BE2C (cell line): Measurements from ENCODE around the gene WEE2.

Experiments used
- DNase-seq: peaks from one replicate; pipeline ENCODE4 v3.0.0-alpha.2; 2020
- H3K27me3 ChIP-seq: fragments of 250-450 bp; sonication (Bioruptor Pico); 2 replicates; pipeline ENCODE4 v1.5.1; 2020; ENCODE audit warnings: mild to moderate bottlenecking
- H3K36me3 ChIP-seq: fragments of 250-450 bp; sonication (Bioruptor Pico); 2 replicates; pipeline ENCODE4 v1.5.1; 2020; ENCODE audit warnings: mild to moderate bottlenecking
- H3K4me1 ChIP-seq: fragments of 250-450 bp; sonication (Bioruptor Pico); 2 replicates; pipeline ENCODE4 v1.5.1; 2020
- H3K4me3 ChIP-seq: 2 replicates; pipeline ENCODE4 v1.5.1; 2011; ENCODE audit warnings: low read depth, low read length
- H3K9me3 ChIP-seq: fragments of 250-450 bp; sonication (Bioruptor Pico); 2 replicates; pipeline ENCODE4 v1.5.1; 2020
- TF ChIP-seq, protein P1 (sequence below): IDR thresholded peaks from 2 replicates; pipeline ENCODE4 v1.5.1; 2012; ENCODE audit warnings: mild to moderate bottlenecking, low read depth, low read length

The WEE2 gene

DNA sequence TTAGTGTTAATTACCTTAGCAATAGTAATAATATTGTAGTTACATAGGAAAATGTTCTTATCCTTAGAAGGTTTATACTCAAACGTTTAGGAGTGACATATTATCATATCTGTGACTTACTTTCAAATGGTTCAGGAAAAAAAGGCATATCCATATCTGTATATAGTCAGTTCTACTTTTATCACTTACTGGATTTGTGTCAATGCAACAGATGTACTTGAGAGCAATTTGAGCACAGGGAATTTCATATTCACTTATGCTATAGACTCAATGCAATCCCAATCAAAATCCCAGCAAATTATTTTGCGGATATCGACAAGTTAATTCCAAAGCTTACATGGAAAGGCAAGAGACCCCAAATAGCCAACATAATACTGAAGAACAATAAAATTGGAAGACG is 16.2 kb upstream of the WEE2 start:
- TF ChIP-seq, protein P1, sequence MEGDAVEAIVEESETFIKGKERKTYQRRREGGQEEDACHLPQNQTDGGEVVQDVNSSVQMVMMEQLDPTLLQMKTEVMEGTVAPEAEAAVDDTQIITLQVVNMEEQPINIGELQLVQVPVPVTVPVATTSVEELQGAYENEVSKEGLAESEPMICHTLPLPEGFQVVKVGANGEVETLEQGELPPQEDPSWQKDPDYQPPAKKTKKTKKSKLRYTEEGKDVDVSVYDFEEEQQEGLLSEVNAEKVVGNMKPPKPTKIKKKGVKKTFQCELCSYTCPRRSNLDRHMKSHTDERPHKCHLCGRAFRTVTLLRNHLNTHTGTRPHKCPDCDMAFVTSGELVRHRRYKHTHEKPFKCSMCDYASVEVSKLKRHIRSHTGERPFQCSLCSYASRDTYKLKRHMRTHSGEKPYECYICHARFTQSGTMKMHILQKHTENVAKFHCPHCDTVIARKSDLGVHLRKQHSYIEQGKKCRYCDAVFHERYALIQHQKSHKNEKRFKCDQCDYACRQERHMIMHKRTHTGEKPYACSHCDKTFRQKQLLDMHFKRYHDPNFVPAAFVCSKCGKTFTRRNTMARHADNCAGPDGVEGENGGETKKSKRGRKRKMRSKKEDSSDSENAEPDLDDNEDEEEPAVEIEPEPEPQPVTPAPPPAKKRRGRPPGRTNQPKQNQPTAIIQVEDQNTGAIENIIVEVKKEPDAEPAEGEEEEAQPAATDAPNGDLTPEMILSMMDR, result no peak
- H3K4me3 ChIP-seq, result no peak overlapping the region
- H3K9me3 ChIP-seq, result no peaks in the 10 kb centered on the region
- no peaks in the 10 kb centered on the region for H3K27me3 ChIP-seq
- DNase-seq, result no peak
- no peaks in the 10 kb centered on the region for H3K4me1 ChIP-seq
- H3K36me3 ChIP-seq, result no peaks in the 10 kb centered on the region

DNA sequence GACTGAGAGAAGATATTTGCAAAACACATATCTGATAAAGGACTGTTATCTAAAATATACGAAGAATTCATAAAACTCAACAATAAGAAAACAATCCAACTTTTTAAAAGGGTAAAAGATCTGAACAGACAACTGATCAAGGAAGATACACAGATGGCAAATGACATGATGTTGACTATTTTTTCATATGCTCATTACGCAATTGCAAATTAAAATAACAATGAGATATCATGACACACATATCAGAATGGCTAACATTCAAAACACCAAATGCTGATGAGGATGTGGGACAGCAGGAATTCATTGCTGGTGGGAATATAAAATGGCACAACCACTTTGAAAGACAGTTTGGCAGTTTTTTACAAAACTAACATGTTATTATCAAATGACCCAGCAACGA is 15.1 kb upstream of the WEE2 start:
- no peak overlapping the region for H3K4me3 ChIP-seq
- H3K9me3 ChIP-seq, result no peaks in the 10 kb centered on the region
- DNase-seq, result no peak
- no peaks in the 10 kb centered on the region for H3K4me1 ChIP-seq
- H3K36me3 ChIP-seq, result no peaks in the 10 kb centered on the region
- H3K27me3 ChIP-seq, result no peaks in the 10 kb centered on the region
- TF ChIP-seq, protein P1, result no peak

DNA sequence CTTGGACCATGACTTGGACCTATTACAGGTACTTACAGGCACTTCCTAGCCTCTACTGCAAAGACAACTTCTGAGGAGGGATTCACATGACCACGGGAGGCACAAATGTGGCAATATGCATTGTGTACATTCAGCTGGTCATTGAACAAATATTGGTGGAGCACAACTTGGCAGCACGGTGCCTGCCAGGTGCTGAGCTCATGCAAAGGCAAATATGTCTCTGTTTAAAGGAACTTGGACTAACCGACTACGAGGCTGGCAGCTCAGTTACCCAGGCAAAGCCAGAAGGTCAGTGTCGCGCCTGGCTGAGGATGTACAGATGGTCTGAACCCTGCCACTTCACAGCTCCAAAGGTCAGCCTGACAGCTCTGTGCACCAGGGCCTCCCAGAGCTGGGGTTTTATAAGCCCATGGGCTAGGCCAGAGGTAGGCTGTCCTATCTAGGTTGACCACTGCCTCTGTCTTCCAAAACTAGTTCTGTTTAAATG is 12.3 kb upstream of the WEE2 start:
- Histone ChIP-seq H3K27me3 (no peaks in the 10 kb centered on the region), H3K4me1 (no peaks in the 10 kb centered on the region; the same call in 1 of the 2 replicates), H3K4me3 (no peak overlapping the region), H3K36me3 (no peaks in the 10 kb centered on the region), H3K9me3 (no peaks in the 10 kb centered on the region)
- TF ChIP-seq, protein P1, result no peak
- no peak for DNase-seq

DNA sequence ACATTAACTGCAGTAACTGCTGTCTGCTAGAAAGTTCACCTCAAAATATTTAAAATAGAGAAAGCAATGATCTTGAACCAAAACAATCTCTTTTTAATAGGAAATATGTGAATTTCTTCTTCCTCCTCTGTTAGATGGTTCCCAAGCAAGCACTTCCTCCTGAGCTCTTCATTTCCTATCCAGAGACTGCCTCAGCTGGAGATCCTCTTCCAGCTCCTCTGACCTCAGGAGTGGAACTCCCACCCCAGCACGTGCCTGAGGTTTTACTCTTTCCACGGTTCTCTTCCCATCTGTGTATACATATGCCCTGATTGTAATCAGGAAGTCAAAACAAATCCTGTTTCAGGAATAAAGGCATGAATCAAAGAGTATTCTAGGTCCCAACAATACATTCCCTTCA is 11.8 kb upstream of the WEE2 start:
- Histone ChIP-seq H3K4me3 (no peak overlapping the region), H3K9me3 (no peaks in the 10 kb centered on the region), H3K4me1 (no peaks in the 10 kb centered on the region; the same call in 1 of the 2 replicates), H3K36me3 (no peaks in the 10 kb centered on the region), H3K27me3 (no peaks in the 10 kb centered on the region)
- no peak for DNase-seq
- TF ChIP-seq, protein P1, result no peak

- H3K4me3 ChIP-seq, result no peak overlapping the region
- no peaks in the 10 kb centered on the region; the same call in 1 of the 2 replicates for H3K4me1 ChIP-seq
- TF ChIP-seq, protein P1, result no peak
- H3K9me3 ChIP-seq, result no peaks in the 10 kb centered on the region
- no peaks in the 10 kb centered on the region for H3K36me3 ChIP-seq
- H3K27me3 ChIP-seq, result no peaks in the 10 kb centered on the region
- no peak for DNase-seq
Measured at GRCh38 chr7:141697211-141697871, 10.8 kb upstream of the WEE2 start.

DNA sequence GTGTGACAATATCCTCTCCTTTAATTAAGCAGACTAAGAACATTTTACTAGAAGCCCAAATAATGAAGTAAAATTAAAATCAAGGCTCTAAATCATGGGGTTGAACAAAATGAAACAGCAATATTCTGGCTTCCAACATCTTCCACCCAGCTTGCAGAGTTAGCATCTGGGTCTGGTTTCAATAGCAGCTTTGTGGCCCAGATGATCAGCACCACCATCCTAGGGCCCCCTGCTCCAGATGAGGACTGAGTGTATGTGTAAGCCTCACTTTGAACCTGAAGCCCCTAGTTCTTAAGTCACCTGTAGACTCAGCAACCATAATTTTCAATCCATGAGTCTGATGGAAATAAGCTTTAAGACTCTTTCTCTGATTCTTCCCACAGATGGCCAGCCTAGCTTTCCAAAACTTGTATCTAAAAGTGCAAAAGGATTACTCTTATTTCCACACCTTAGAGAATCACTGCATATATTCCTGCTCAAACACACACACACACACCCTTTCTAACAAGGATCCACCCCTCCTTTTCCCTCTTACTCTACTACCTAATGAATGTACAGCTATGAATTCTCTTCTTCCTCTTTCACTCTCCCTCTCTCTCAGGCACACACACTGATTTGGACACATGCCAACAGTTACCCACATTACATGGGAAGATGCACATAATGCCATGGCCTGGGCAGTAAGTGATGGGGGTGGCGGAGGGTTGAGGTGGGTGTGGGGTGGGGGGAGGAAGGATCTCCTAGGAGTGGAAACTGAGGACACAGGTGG is 9.7 kb upstream of the WEE2 start:
- H3K9me3 ChIP-seq, result no peaks in the 10 kb centered on the region
- TF ChIP-seq, protein P1, result no peak
- H3K27me3 ChIP-seq, result no peaks in the 10 kb centered on the region
- DNase-seq, result no peak
- no peak overlapping the region for H3K4me3 ChIP-seq
- no peaks in the 10 kb centered on the region for H3K36me3 ChIP-seq
- no peaks in the 10 kb centered on the region; the same call in 1 of the 2 replicates for H3K4me1 ChIP-seq
